HepG2 (cell line): ENCODE measurements around the gene MYOZ3. TPM values are rescaled to one million over a fixed set of nuclear protein-coding genes. Genes with fewer than 3 reads are reported as not detected.

Experiments
- CBFB ChIP-seq: sonication (generic); formaldehyde crosslinking; IDR thresholded peaks from 2 replicates; pipeline ENCODE4 v1.4.0; 2020; ENCODE audit warnings: missing genetic modification reagents
- EED ChIP-seq: sonication (generic); formaldehyde crosslinking; IDR thresholded peaks from 2 replicates; pipeline ENCODE4 v1.5.0; 2020; ENCODE audit warnings: mild to moderate bottlenecking, missing genetic modification reagents
- HOXA9 ChIP-seq: sonication (generic); formaldehyde crosslinking; IDR thresholded peaks from 2 replicates; pipeline ENCODE4 v1.8.1; 2022; ENCODE audit warnings: missing genetic modification reagents, mild to moderate bottlenecking, moderate library complexity, borderline replicate concordance
- KLF11 ChIP-seq: IDR thresholded peaks from 2 replicates; pipeline ENCODE4 v1.6.1; 2016; ENCODE audit warnings: missing compliant biosample characterization
- MIER2 ChIP-seq: IDR thresholded peaks from 2 replicates; pipeline ENCODE4 v1.6.1; 2016; ENCODE audit warnings: missing biosample characterization, missing genetic modification reagents
- PHF20 ChIP-seq: sonication (generic); formaldehyde crosslinking; IDR thresholded peaks from 2 replicates; pipeline ENCODE4 v1.5.0; 2020; ENCODE audit warnings: mild to moderate bottlenecking, missing genetic modification reagents
- PHF21A ChIP-seq: sonication (generic); formaldehyde crosslinking; IDR thresholded peaks from 2 replicates; pipeline ENCODE4 v1.5.0; 2020; ENCODE audit warnings: mild to moderate bottlenecking, missing genetic modification reagents
- PHF8 ChIP-seq: sonication (generic); formaldehyde crosslinking; IDR thresholded peaks from 2 replicates; pipeline ENCODE4 v1.5.0; 2020; ENCODE audit warnings: missing genetic modification reagents
- POLR2A ChIP-seq, 2 experiments: IDR thresholded peaks; 2 replicates each; pipeline ENCODE4 v1.6.1; 2011; ENCODE audit warnings: low read depth in 2 of 2, low read length in 2 of 2, mild to moderate bottlenecking in 1 of 2, moderate library complexity in 1 of 2; ENCODE audit not compliant: insufficient read depth in 1 of 2
- PTBP1 ChIP-seq: fragments of 200-400 bp; formaldehyde crosslinking; IDR thresholded peaks from 2 replicates; pipeline ENCODE4 v1.6.1; 2018; ENCODE audit warnings: low read length, low read depth; ENCODE audit not compliant: poor library complexity, severe bottlenecking
- SMAD3 ChIP-seq: sonication (generic); formaldehyde crosslinking; IDR thresholded peaks from 2 replicates; pipeline ENCODE4 v1.4.0; 2020; ENCODE audit warnings: missing genetic modification reagents
- SP4 ChIP-seq: sonication (generic); formaldehyde crosslinking; IDR thresholded peaks from 2 replicates; pipeline ENCODE4 v1.8.1; 2023; ENCODE audit warnings: mild to moderate bottlenecking, missing genetic modification reagents
- SPEN ChIP-seq: sonication (generic); formaldehyde crosslinking; IDR thresholded peaks from 2 replicates; pipeline ENCODE4 v1.5.1; 2020; ENCODE audit warnings: low read depth, mild to moderate bottlenecking, missing genetic modification reagents
- TEAD3 ChIP-seq: optimal IDR thresholded peaks from 2 replicates; pipeline ENCODE3; 2016; ENCODE audit warnings: borderline replicate concordance
- ZMAT3 ChIP-seq: sonication (generic); formaldehyde crosslinking; conservative IDR thresholded peaks from 2 replicates; pipeline ENCODE4 v1.7.0; 2021; ENCODE audit warnings: missing genetic modification reagents
- ZNF446 ChIP-seq: sonication (generic); formaldehyde crosslinking; IDR thresholded peaks from 2 replicates; pipeline ENCODE4 v1.5.0; 2020; ENCODE audit warnings: mild to moderate bottlenecking, missing genetic modification reagents
- ZNF543 ChIP-seq: sonication (generic); formaldehyde crosslinking; IDR thresholded peaks from 2 replicates; pipeline ENCODE4 v1.4.0; 2020; ENCODE audit warnings: mild to moderate bottlenecking, missing genetic modification reagents
- ZNF839 ChIP-seq: sonication (generic); formaldehyde crosslinking; IDR thresholded peaks from 2 replicates; pipeline ENCODE4 v1.4.0; 2020; ENCODE audit warnings: missing genetic modification reagents, mild to moderate bottlenecking, borderline replicate concordance
- ZNF841 ChIP-seq: sonication (generic); formaldehyde crosslinking; IDR thresholded peaks from 2 replicates; pipeline ENCODE4 v1.8.1; 2023; ENCODE audit warnings: missing genetic modification reagents, borderline replicate concordance
- ZSCAN21 ChIP-seq: sonication (generic); formaldehyde crosslinking; IDR thresholded peaks from 2 replicates; pipeline ENCODE4 v1.8.0; 2022; ENCODE audit warnings: mild to moderate bottlenecking, missing genetic modification reagents, moderate library complexity, borderline replicate concordance
- polyA plus RNA-seq, 8 experiments: library from polyadenylated mRNA; depleted of rRNA in 3 of 8; stranded (reverse) in 7 of 8; unstranded in 1 of 8; fragments of >200 nt; fragmentation: Illumina TruSeq in 4 of 8; extraction: Trizol in 4 of 8; gene quantifications; 2 replicates each; pipeline versions ENCODE4 v1.2.1 to v1.2.3, GENCODE V29; 2011 to 2016; ENCODE audit warnings: low read depth in 4 of 8, missing spikeins in 1 of 8, mixed read lengths in 1 of 8; ENCODE audit not compliant: insufficient read depth in 1 of 8
- total RNA-seq, 5 experiments: library from RNA; depleted of rRNA; stranded (reverse); fragments of >200 nt; fragmentation: Illumina TruSeq; extraction: Trizol; gene quantifications; 2 replicates each; pipeline ENCODE4 v1.2.3, GENCODE V29; 2016; ENCODE audit warnings: low read depth in 1 of 5
- TF ChIP-seq, protein P1 (sequence below): sonication (generic); formaldehyde crosslinking; IDR thresholded peaks from 2 replicates; pipeline ENCODE4 v1.4.0; 2020; ENCODE audit warnings: missing genetic modification reagents
- TF ChIP-seq, protein P2 (sequence below): sonication (generic); formaldehyde crosslinking; IDR thresholded peaks from 2 replicates; pipeline ENCODE4 v1.8.1; 2023; ENCODE audit warnings: mild to moderate bottlenecking, inconsistent platforms, moderate library complexity, missing genetic modification reagents, borderline replicate concordance
- TF ChIP-seq, protein P3 (sequence below): sonication (generic); formaldehyde crosslinking; conservative IDR thresholded peaks from 2 replicates; pipeline ENCODE4 v1.8.0; 2022; ENCODE audit warnings: mild to moderate bottlenecking, moderate library complexity, missing genetic modification reagents
- TF ChIP-seq, protein P4 (sequence below): sonication (generic); formaldehyde crosslinking; IDR thresholded peaks from 2 replicates; pipeline ENCODE4 v1.9.0; 2021; ENCODE audit warnings: missing genetic modification reagents, borderline replicate concordance

MYOZ3 gene
- total and polyA plus RNA-seq, 2 of the 13 experiments (the other 11 are each of a cell fraction or from before 2014, with no cell fraction given), result 0.05 TPM; not detected in 1

DNA sequence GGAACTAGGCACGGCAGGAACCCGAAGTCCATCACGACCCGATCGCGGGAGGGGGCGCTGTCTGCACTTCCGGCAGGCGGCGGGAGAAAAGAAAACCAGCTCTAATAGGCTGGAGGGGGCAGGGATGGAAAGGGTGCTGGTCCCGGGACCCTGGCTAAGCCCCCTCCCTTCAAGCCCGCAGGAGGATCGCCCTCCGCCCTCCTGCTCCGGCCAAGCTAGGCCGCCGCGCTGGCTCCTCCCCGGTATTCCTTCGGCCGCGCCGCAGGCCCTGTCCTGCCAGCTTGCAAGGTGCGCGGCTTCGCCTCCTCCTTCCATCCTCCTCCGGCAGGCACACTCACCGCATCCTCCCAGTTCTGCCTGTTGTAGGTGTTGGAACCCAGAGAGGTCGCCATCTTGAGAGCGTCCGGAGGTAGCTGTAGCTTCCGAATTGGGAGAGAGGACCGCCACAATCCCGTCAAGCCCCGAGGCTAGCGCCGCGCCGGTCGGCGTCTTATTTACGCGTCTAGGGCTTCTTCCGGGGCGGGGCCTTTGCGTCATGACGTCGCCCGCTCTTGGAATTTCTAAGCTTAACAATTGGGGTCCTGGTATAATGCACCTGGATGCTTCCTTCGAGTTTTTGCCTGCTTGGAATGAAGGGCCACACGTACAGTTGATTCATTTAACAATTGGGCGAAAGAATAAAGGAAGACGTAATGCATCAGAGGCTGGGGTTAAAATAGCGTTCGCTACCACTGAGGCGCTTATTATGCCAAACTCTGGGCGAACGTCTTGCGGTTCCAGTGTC lies 39.7 kb downstream of the MYOZ3 start, which contains the start of gene RBM22 (continued):
- TF ChIP-seq, protein P1, sequence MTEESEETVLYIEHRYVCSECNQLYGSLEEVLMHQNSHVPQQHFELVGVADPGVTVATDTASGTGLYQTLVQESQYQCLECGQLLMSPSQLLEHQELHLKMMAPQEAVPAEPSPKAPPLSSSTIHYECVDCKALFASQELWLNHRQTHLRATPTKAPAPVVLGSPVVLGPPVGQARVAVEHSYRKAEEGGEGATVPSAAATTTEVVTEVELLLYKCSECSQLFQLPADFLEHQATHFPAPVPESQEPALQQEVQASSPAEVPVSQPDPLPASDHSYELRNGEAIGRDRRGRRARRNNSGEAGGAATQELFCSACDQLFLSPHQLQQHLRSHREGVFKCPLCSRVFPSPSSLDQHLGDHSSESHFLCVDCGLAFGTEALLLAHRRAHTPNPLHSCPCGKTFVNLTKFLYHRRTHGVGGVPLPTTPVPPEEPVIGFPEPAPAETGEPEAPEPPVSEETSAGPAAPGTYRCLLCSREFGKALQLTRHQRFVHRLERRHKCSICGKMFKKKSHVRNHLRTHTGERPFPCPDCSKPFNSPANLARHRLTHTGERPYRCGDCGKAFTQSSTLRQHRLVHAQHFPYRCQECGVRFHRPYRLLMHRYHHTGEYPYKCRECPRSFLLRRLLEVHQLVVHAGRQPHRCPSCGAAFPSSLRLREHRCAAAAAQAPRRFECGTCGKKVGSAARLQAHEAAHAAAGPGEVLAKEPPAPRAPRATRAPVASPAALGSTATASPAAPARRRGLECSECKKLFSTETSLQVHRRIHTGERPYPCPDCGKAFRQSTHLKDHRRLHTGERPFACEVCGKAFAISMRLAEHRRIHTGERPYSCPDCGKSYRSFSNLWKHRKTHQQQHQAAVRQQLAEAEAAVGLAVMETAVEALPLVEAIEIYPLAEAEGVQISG (CRISPR knock-in tag), result peak; percentile 99
- TF ChIP-seq ZNF446 (0 out of 2 replicates have a peak, but pooled peaks have one; percentile 32), MIER2 (CRISPR knock-in tag) (no peak), PHF8 (peak; percentile 97), POLR2A (IDR thresholded peaks at IDR 0.05; ENCODE audit: insufficient read depth in 1 of 2, low read depth in 2 of 2, low read length in 2 of 2) (peak; percentile 73 to 85), KLF11 (CRISPR knock-in tag) (no peak), ZNF543 (CRISPR knock-in tag) (0 out of 2 replicates have a peak, but pooled peaks have one; percentile 32), PTBP1 (peak; percentile 74), HOXA9 (CRISPR knock-in tag) (no peak), ZSCAN21 (CRISPR knock-in tag) (peak; percentile 51; the same call in 1 of the 2 replicates), SMAD3 (0 out of 2 replicates have a peak, but pooled peaks have one; percentile 60), SP4 (CRISPR knock-in tag) (peak; percentile 82), ZNF841 (CRISPR knock-in tag) (no peak), TEAD3 (peak; percentile 86), CBFB (CRISPR knock-in tag) (peak; percentile 23; the same call in 1 of the 2 replicates), PHF20 (CRISPR knock-in tag) (peak; percentile 95), EED (CRISPR knock-in tag) (peak; percentile 90), SPEN (CRISPR knock-in tag) (peak; percentile 91), PHF21A (CRISPR knock-in tag) (peak; percentile 82), ZNF839 (CRISPR knock-in tag) (no peak; the same call in 1 of the 2 replicates), ZMAT3 (peak; percentile 89)
- TF ChIP-seq, protein P2, sequence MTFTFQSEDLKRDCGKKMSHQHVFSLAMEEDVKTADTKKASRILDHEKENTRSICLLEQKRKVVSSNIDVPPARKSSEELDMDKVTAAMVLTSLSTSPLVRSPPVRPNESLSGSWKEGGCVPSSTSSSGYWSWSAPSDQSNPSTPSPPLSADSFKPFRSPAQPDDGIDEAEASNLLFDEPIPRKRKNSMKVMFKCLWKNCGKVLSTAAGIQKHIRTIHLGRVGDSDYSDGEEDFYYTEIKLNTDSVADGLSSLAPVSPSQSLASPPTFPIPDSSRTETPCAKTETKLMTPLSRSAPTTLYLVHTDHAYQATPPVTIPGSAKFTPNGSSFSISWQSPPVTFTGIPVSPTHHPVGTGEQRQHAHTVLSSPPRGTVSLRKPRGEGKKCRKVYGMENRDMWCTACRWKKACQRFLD (CRISPR knock-in tag), result 0 out of 2 replicates have a peak, but pooled peaks have one; percentile 85
- TF ChIP-seq, protein P3, sequence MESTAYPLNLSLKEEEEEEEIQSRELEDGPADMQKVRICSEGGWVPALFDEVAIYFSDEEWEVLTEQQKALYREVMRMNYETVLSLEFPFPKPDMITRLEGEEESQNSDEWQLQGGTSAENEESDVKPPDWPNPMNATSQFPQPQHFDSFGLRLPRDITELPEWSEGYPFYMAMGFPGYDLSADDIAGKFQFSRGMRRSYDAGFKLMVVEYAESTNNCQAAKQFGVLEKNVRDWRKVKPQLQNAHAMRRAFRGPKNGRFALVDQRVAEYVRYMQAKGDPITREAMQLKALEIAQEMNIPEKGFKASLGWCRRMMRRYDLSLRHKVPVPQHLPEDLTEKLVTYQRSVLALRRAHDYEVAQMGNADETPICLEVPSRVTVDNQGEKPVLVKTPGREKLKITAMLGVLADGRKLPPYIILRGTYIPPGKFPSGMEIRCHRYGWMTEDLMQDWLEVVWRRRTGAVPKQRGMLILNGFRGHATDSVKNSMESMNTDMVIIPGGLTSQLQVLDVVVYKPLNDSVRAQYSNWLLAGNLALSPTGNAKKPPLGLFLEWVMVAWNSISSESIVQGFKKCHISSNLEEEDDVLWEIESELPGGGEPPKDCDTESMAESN (CRISPR knock-in tag), result peak; percentile 78; the same call in 1 of the 2 replicates
- TF ChIP-seq, protein P4, sequence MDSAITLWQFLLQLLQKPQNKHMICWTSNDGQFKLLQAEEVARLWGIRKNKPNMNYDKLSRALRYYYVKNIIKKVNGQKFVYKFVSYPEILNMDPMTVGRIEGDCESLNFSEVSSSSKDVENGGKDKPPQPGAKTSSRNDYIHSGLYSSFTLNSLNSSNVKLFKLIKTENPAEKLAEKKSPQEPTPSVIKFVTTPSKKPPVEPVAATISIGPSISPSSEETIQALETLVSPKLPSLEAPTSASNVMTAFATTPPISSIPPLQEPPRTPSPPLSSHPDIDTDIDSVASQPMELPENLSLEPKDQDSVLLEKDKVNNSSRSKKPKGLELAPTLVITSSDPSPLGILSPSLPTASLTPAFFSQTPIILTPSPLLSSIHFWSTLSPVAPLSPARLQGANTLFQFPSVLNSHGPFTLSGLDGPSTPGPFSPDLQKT, result peak; percentile 46; the same call in 1 of the 2 replicates
